MM.1S (cell line): ENCODE results near the gene TM9SF2.
"Not testable (repeated sequence)": the region's sequence is repeated elsewhere in the genome, so short reads cannot be mapped to it uniquely, and the experiment has no call there.

Source experiments
- DNase-seq: peaks from one replicate; pipeline ENCODE4 v3.0.0-alpha.2; 2015
- H2AFZ ChIP-seq: fragments of 300-600 bp; sonication (generic); 2 replicates; pipeline ENCODE4 v1.6.0; 2016; ENCODE audit warnings: antibody characterized with exemption, low read length
- H3F3A ChIP-seq: fragments of 300-600 bp; sonication (generic); 2 replicates; pipeline ENCODE4 v1.6.1; 2016; ENCODE audit warnings: mild to moderate bottlenecking, antibody characterized with exemption, low read length, moderate library complexity, mixed read lengths; ENCODE audit not compliant: insufficient read depth
- H3K27ac ChIP-seq: fragments of 300-600 bp; sonication (generic); 2 replicates; pipeline ENCODE4 v1.5.1; 2016; ENCODE audit warnings: mild to moderate bottlenecking, low read length
- H3K27me3 ChIP-seq: fragments of 300-600 bp; sonication (generic); replicated peaks from 2 replicates; pipeline ENCODE4 v1.6.0; 2016; ENCODE audit warnings: low read length; ENCODE audit not compliant: insufficient read depth
- H3K36me3 ChIP-seq: fragments of 300-600 bp; sonication (generic); replicated peaks from 2 replicates; pipeline ENCODE4 v1.6.1; 2016; ENCODE audit warnings: mild to moderate bottlenecking, low read length, mixed read lengths; ENCODE audit not compliant: insufficient read depth
- H3K4me1 ChIP-seq: fragments of 300-600 bp; sonication (generic); 2 replicates; pipeline ENCODE4 v1.6.1; 2016; ENCODE audit warnings: low read length, mixed read lengths
- H3K4me2 ChIP-seq: fragments of 300-600 bp; sonication (generic); 2 replicates; pipeline ENCODE4 v1.6.0; 2016; ENCODE audit warnings: low read depth, low read length
- H3K4me3 ChIP-seq: fragments of 300-600 bp; sonication (generic); 2 replicates; pipeline ENCODE4 v1.5.1; 2016; ENCODE audit warnings: low read length, mixed read lengths
- H3K79me2 ChIP-seq: fragments of 300-600 bp; sonication (generic); 2 replicates; pipeline ENCODE4 v1.6.1; 2016; ENCODE audit warnings: mixed run types, low read length, mixed read lengths
- H3K9ac ChIP-seq: fragments of 300-600 bp; sonication (generic); 2 replicates; pipeline ENCODE4 v1.6.1; 2016; ENCODE audit warnings: low read length, mixed read lengths
- H3K9me2 ChIP-seq: fragments of 300-600 bp; sonication (generic); replicated peaks from 2 replicates; pipeline ENCODE4 v1.6.1; 2016; ENCODE audit warnings: mild to moderate bottlenecking, low read length, mixed read lengths; ENCODE audit not compliant: insufficient read depth
- H3K9me3 ChIP-seq: fragments of 300-600 bp; sonication (generic); replicated peaks from 2 replicates; pipeline ENCODE4 v1.6.1; 2016; ENCODE audit warnings: mild to moderate bottlenecking, low read length, mixed read lengths; ENCODE audit not compliant: insufficient read depth
- H4K20me1 ChIP-seq: fragments of 300-600 bp; sonication (generic); 2 replicates; pipeline ENCODE4 v1.6.1; 2016; ENCODE audit warnings: mild to moderate bottlenecking, low read length, moderate library complexity, mixed read lengths; ENCODE audit not compliant: insufficient read depth
- EZH2 ChIP-seq: fragments of 300-600 bp; sonication (generic); optimal IDR thresholded peaks from 2 replicates; pipeline ENCODE3; 2017; ENCODE audit warnings: low read depth, mild to moderate bottlenecking, antibody characterized with exemption, low read length, mixed read lengths
- EZH2phosphoT487 ChIP-seq: fragments of 300-600 bp; sonication (generic); IDR thresholded peaks from 2 replicates; pipeline ENCODE4 v1.6.1; 2018; ENCODE audit warnings: antibody characterized with exemption, low read length
- TF ChIP-seq, protein P1 (sequence below): fragments of 300-600 bp; sonication (generic); IDR thresholded peaks from 2 replicates; pipeline ENCODE4 v1.5.1; 2016; ENCODE audit warnings: antibody characterized with exemption, low read length, mixed read lengths

Gene TM9SF2

DNA sequence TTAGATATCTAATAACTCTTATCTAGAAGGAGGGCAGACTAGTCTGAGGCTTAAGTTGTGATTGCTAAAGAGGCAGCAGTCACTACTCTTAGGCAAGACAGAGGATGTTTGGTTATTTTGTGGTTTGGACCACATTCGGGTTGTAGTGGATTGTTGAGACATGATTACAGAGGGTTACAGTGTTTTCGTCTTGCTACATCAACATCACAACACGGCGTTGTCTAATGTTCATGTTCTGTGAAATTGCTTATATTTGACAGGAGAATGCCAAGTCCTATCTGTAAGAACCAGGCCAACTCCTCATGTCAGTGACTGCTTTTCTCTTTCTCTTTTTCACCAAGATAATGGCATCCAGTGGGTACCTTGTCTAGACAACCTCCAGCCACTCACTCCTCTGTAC is 16.8 kb upstream of the TM9SF2 start:
- Histone ChIP-seq H3K4me3 (no peak overlapping the region), H3K36me3 (no peaks in the 10 kb centered on the region), H3K4me2 (no peak overlapping the region), H3K79me2 (no peaks in the 10 kb centered on the region), H3K9me2 (no peaks in the 10 kb centered on the region), H2AFZ (no peak overlapping the region), H3K4me1 (no peaks in the 10 kb centered on the region), H3K27me3 (no peaks in the 10 kb centered on the region), H4K20me1 (no peaks in the 10 kb centered on the region), H3K9me3 (no peaks in the 10 kb centered on the region), H3F3A (no peaks in the 10 kb centered on the region), H3K9ac (no peak overlapping the region), H3K27ac (no peak overlapping the region)
- no peak for TF ChIP-seq EZH2phosphoT487
- no peak for TF ChIP-seq EZH2
- TF ChIP-seq, protein P1, sequence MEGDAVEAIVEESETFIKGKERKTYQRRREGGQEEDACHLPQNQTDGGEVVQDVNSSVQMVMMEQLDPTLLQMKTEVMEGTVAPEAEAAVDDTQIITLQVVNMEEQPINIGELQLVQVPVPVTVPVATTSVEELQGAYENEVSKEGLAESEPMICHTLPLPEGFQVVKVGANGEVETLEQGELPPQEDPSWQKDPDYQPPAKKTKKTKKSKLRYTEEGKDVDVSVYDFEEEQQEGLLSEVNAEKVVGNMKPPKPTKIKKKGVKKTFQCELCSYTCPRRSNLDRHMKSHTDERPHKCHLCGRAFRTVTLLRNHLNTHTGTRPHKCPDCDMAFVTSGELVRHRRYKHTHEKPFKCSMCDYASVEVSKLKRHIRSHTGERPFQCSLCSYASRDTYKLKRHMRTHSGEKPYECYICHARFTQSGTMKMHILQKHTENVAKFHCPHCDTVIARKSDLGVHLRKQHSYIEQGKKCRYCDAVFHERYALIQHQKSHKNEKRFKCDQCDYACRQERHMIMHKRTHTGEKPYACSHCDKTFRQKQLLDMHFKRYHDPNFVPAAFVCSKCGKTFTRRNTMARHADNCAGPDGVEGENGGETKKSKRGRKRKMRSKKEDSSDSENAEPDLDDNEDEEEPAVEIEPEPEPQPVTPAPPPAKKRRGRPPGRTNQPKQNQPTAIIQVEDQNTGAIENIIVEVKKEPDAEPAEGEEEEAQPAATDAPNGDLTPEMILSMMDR, result no peak
- no peak for DNase-seq

DNA sequence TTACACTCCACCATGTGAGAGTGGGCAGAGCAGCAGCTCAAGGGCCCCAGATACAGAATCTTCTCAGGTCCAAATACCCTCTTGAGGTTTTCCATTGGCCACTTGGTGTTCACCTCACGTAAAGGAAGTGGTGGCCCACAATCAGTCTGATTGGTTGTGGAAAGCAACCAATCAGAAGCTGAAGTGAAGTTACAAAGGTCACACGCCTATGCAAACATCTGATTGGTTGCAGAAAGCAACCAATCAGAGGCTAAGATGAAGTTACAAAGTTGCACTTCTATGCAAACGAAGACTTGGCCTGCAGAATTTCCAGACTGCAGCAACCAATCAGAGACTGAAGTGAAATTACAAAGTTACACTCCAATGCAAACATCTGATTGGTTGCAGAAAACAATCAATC is 14.3 kb upstream of the TM9SF2 start:
- TF ChIP-seq EZH2 (no peak), EZH2phosphoT487 (no peak)
- TF ChIP-seq, protein P1, result no peak
- H3K9me3 ChIP-seq, result no peaks in the 10 kb centered on the region
- H3K9me2 ChIP-seq, result no peaks in the 10 kb centered on the region
- no peaks in the 10 kb centered on the region for H4K20me1 ChIP-seq
- no peaks in the 10 kb centered on the region for H3K36me3 ChIP-seq
- no peak overlapping the region for H2AFZ ChIP-seq
- H3K4me3 ChIP-seq, result no peak overlapping the region
- H3K79me2 ChIP-seq, result no peaks in the 10 kb centered on the region
- H3K4me1 ChIP-seq, result no peaks in the 10 kb centered on the region
- DNase-seq, result no peak
- no peak overlapping the region for H3K4me2 ChIP-seq
- H3K9ac ChIP-seq, result no peak overlapping the region
- H3K27me3 ChIP-seq, result no peaks in the 10 kb centered on the region
- H3F3A ChIP-seq, result no peaks in the 10 kb centered on the region
- no peak overlapping the region for H3K27ac ChIP-seq

DNA sequence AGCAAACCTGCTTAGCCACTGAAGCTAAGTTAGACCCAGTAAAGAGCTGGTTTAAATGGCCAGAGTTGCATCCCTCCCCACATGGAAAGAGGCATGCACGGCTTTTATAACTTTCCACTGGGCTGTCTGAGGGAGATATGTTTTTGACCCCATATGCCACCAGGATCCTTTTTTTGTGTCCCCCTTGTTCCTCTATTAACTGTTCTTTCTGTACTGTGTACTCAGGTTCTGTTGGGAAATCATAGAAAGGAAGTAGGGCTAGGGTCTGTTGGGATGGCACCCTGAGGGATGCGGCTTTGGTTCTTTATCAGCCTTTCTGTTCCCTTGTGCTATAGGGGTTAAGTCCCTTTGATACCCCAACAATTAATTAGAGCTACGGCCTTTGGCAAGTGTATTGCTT is 12.2 kb upstream of the TM9SF2 start:
- Histone ChIP-seq H4K20me1 (no peaks in the 10 kb centered on the region), H3K9ac (no peak overlapping the region), H3K4me3 (no peak overlapping the region), H3K9me2 (no peaks in the 10 kb centered on the region), H3K27me3 (no peaks in the 10 kb centered on the region), H3K4me1 (no peaks in the 10 kb centered on the region), H3K27ac (no peak overlapping the region), H3K4me2 (no peak overlapping the region), H2AFZ (no peak overlapping the region), H3K9me3 (no peaks in the 10 kb centered on the region), H3K79me2 (no peaks in the 10 kb centered on the region), H3F3A (no peaks in the 10 kb centered on the region), H3K36me3 (no peaks in the 10 kb centered on the region)
- DNase-seq, result no peak
- TF ChIP-seq, protein P1, result no peak
- TF ChIP-seq EZH2phosphoT487 (no peak), EZH2 (no peak)

DNA sequence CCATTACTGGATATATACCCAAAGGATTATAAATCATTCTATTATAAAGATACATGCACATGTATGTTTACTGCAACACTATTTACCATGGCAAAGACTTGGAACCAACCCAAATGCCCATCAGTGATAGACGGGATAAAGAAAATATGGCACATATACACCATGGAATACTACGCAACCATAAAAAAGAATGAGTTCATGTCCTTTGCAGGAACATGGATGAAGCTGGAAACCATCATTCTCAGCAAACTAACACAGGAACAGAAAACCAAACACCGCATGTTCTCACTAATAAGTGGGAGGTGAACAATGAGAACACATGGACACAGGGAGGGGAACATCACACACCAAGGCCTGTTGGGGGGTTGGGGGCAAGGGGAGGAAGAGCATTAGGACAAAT is 9.5 kb upstream of the TM9SF2 start:
- H3K79me2 ChIP-seq, H3K4me2 ChIP-seq, H3K36me3 ChIP-seq, H3K4me1 ChIP-seq, H3K9me3 ChIP-seq, DNase-seq, H3K4me3 ChIP-seq, H2AFZ ChIP-seq, H3K27ac ChIP-seq, H3K9me2 ChIP-seq, H3K27me3 ChIP-seq, H3K9ac ChIP-seq, H4K20me1 ChIP-seq: not testable (repeated sequence)
- H3F3A ChIP-seq, result peaks cover 13% of the 10 kb centered on the region
